Astrocyte (in vitro differentiated cells and primary cell): ENCODE data around the gene SPNS1. TPM values are rescaled to one million over a fixed set of nuclear protein-coding genes. Genes with fewer than 3 reads are reported as not detected.

Experiments
- DNase-seq: peaks from one replicate; pipeline ENCODE4 v3.0.0-alpha.2; 2010; ENCODE audit warnings: low read depth
- FAIRE-seq: peaks from 2 replicates; lab custom pipeline; 2011; peaks lifted over from hg19 to GRCh38; lab: Jason Lieb, UNC
- H2AFZ ChIP-seq: 2 replicates; pipeline ENCODE4 v1.6.0; 2012; ENCODE audit warnings: low read depth, low read length, inconsistent platforms
- H3K27ac ChIP-seq: 2 replicates; pipeline ENCODE4 v1.5.1; 2011; ENCODE audit warnings: low read depth, low read length, inconsistent platforms
- H3K27me3 ChIP-seq: 2 replicates; pipeline ENCODE4 v1.6.0; 2011; ENCODE audit warnings: low read length, inconsistent platforms; ENCODE audit not compliant: insufficient read depth
- H3K36me3 ChIP-seq: 2 replicates; pipeline ENCODE4 v1.5.1; 2011; ENCODE audit warnings: low read length, inconsistent platforms; ENCODE audit not compliant: insufficient read depth
- H3K4me1 ChIP-seq: 2 replicates; pipeline ENCODE4 v1.5.1; 2011; ENCODE audit warnings: low read length, inconsistent platforms; ENCODE audit not compliant: insufficient read depth
- H3K4me2 ChIP-seq: 2 replicates; pipeline ENCODE4 v1.6.0; 2012; ENCODE audit warnings: low read length, inconsistent platforms
- H3K4me3 ChIP-seq: 2 replicates; pipeline ENCODE4 v1.5.1; 2011; ENCODE audit warnings: low read depth, mild to moderate bottlenecking, low read length, inconsistent platforms; ENCODE audit not compliant: insufficient read depth
- H3K79me2 ChIP-seq: 2 replicates; pipeline ENCODE4 v1.6.0; 2012; ENCODE audit warnings: mild to moderate bottlenecking, low read length, inconsistent platforms; ENCODE audit not compliant: insufficient read depth
- H3K9ac ChIP-seq: 2 replicates; pipeline ENCODE4 v1.6.0; 2012; ENCODE audit warnings: mild to moderate bottlenecking, low read length, inconsistent platforms
- H3K9me3 ChIP-seq: 2 replicates; pipeline ENCODE4 v1.5.1; 2012; ENCODE audit warnings: low read depth, mild to moderate bottlenecking, low read length, inconsistent platforms; ENCODE audit not compliant: insufficient read depth
- H4K20me1 ChIP-seq: 2 replicates; pipeline ENCODE4 v1.6.0; 2012; ENCODE audit warnings: low read length, inconsistent platforms; ENCODE audit not compliant: insufficient read depth
- H3K27ac Mint-ChIP-seq: one replicate; pipeline ENCODE4 v1.8.0; 2021; ENCODE audit warnings: mild to moderate bottlenecking, mixed read lengths; ENCODE audit not compliant: unreplicated experiment
- H3K27me3 Mint-ChIP-seq: one replicate; pipeline ENCODE4 v1.8.0; 2021; ENCODE audit warnings: low read depth, mixed read lengths; ENCODE audit not compliant: unreplicated experiment
- H3K36me3 Mint-ChIP-seq: one replicate; pipeline ENCODE4 v1.8.0; 2021; ENCODE audit warnings: low read depth, mixed read lengths; ENCODE audit not compliant: unreplicated experiment
- H3K4me1 Mint-ChIP-seq: one replicate; pipeline ENCODE4 v1.8.0; 2021; ENCODE audit warnings: low read depth, mixed read lengths; ENCODE audit not compliant: unreplicated experiment
- H3K4me3 Mint-ChIP-seq: one replicate; pipeline ENCODE4 v1.8.0; 2021; ENCODE audit warnings: mild to moderate bottlenecking, moderate library complexity, mixed read lengths; ENCODE audit not compliant: unreplicated experiment
- H3K9me3 Mint-ChIP-seq: one replicate; pipeline ENCODE4 v1.8.0; 2021; ENCODE audit warnings: mild to moderate bottlenecking, mixed read lengths; ENCODE audit not compliant: unreplicated experiment
- CTCF ChIP-seq: IDR thresholded peaks from 2 replicates; pipeline ENCODE4 v1.5.1; 2011; ENCODE audit warnings: low read depth, mild to moderate bottlenecking, inconsistent platforms, low read length, moderate library complexity; ENCODE audit not compliant: insufficient read depth
- EZH2 ChIP-seq: IDR thresholded peaks from 2 replicates; pipeline ENCODE4 v1.6.1; 2012; ENCODE audit warnings: mild to moderate bottlenecking, low read length, inconsistent platforms; ENCODE audit not compliant: insufficient read depth
- total RNA-seq: library from RNA; stranded (reverse); gene quantifications from 2 replicates; pipeline ENCODE4 v1.2.1, GENCODE V29; 2021

The SPNS1 gene
- total RNA-seq, 1 donor from 2014 or later, result 57.8 TPM

GRCh38 chr16:29029168-29029994 is 54.8 kb downstream of the SPNS1 start:
- H3K4me3 Mint-ChIP-seq, result no peak overlapping the region
- FAIRE-seq, result no peak
- H3K9ac ChIP-seq, result peak overlapping the region; percentile 77

GRCh38 chr16:29030086-29030840 is 55.7 kb downstream of the SPNS1 start:
- H3K4me3 Mint-ChIP-seq, result no peak overlapping the region
- no peaks in the 10 kb centered on the region for H3K9me3 Mint-ChIP-seq
- no peaks in the 10 kb centered on the region for H3K9me3 ChIP-seq
- H3K36me3 Mint-ChIP-seq, result no peaks in the 10 kb centered on the region
- H3K4me2 ChIP-seq, result no peak overlapping the region
- peaks cover 6% of the 10 kb centered on the region for H3K4me1 Mint-ChIP-seq
- H3K27ac ChIP-seq, result no peak overlapping the region
- H4K20me1 ChIP-seq, result no peaks in the 10 kb centered on the region
- no peaks in the 10 kb centered on the region for H3K36me3 ChIP-seq
- TF ChIP-seq CTCF (no peak), EZH2 (no peak)
- DNase-seq, result no peak
- H3K9ac ChIP-seq, result no peak overlapping the region
- H3K4me1 ChIP-seq, result peaks cover 15% of the 10 kb centered on the region
- no peak overlapping the region for H2AFZ ChIP-seq
- FAIRE-seq, result no peak
- H3K27ac Mint-ChIP-seq, result no peak overlapping the region
- no peaks in the 10 kb centered on the region for H3K27me3 ChIP-seq
- H3K79me2 ChIP-seq, result no peaks in the 10 kb centered on the region
- no peaks in the 10 kb centered on the region for H3K27me3 Mint-ChIP-seq
- H3K4me3 ChIP-seq, result no peak overlapping the region

More at GRCh38 chr16:29029168-29029994, 54.8 kb downstream of the SPNS1 start:
- no peak for TF ChIP-seq CTCF
- no peak for TF ChIP-seq EZH2
- peak overlapping the region; percentile 80 for H3K4me2 ChIP-seq
- no peaks in the 10 kb centered on the region for H4K20me1 ChIP-seq
- peaks cover 15% of the 10 kb centered on the region for H3K4me1 ChIP-seq
- Mint-ChIP-seq H3K27me3 (no peaks in the 10 kb centered on the region), H3K4me1 (peaks cover 6% of the 10 kb centered on the region), H3K36me3 (no peaks in the 10 kb centered on the region), H3K27ac (peak overlapping the region; percentile 75), H3K9me3 (no peaks in the 10 kb centered on the region)
- no peaks in the 10 kb centered on the region for H3K79me2 ChIP-seq
- H3K27ac ChIP-seq, result peak overlapping the region; percentile 85
- H3K36me3 ChIP-seq, result no peaks in the 10 kb centered on the region
- no peaks in the 10 kb centered on the region for H3K27me3 ChIP-seq
- peak overlapping the region; percentile 70 for H2AFZ ChIP-seq
- H3K4me3 ChIP-seq, result peak overlapping the region; percentile 39
- peak; percentile 96 for DNase-seq
- H3K9me3 ChIP-seq, result no peaks in the 10 kb centered on the region

Other genes with a start within 250 kb of the SPNS1 start
- 0.86 and 2.3 TPM in 2 replicates for gene NPIPB9, start 223.0 kb upstream of the SPNS1 start, total RNA-seq
- 169 and 191 TPM in 2 replicates for gene ATXN2L, start 151.8 kb upstream of the SPNS1 start, total RNA-seq
- gene TUFM, start 128.4 kb upstream of the SPNS1 start, total RNA-seq, result 136 and 147 TPM in 2 replicates
- gene SH2B1, start 110.9 kb upstream of the SPNS1 start, total RNA-seq, result 27.6 and 34.2 TPM in 2 replicates
- 1.0 and 2.0 TPM in 2 replicates for gene ATP2A1, start 96.3 kb upstream of the SPNS1 start, total RNA-seq
- 18.6 and 19.4 TPM in 2 replicates for gene RABEP2, start 49.5 kb upstream of the SPNS1 start, total RNA-seq
- not detected in 2 replicates for gene CD19, start 42.8 kb upstream of the SPNS1 start, total RNA-seq
- 25.0 and 32.6 TPM in 2 replicates for gene NFATC2IP, start 23.8 kb upstream of the SPNS1 start, total RNA-seq
- gene LAT, start 10.3 kb downstream of the SPNS1 start, total RNA-seq, result 2.6 and 3.3 TPM in 2 replicates